MM.1S (cell line): ENCODE results near the gene IL23R.

Experiments
- DNase-seq: peaks from one replicate; pipeline ENCODE4 v3.0.0-alpha.2; 2015
- H2AFZ ChIP-seq: fragments of 300-600 bp; sonication (generic); 2 replicates; pipeline ENCODE4 v1.6.0; 2016; ENCODE audit warnings: antibody characterized with exemption, low read length
- H3F3A ChIP-seq: fragments of 300-600 bp; sonication (generic); 2 replicates; pipeline ENCODE4 v1.6.1; 2016; ENCODE audit warnings: mild to moderate bottlenecking, antibody characterized with exemption, low read length, moderate library complexity, mixed read lengths; ENCODE audit not compliant: insufficient read depth
- H3K27ac ChIP-seq: fragments of 300-600 bp; sonication (generic); 2 replicates; pipeline ENCODE4 v1.5.1; 2016; ENCODE audit warnings: mild to moderate bottlenecking, low read length
- H3K27me3 ChIP-seq: fragments of 300-600 bp; sonication (generic); replicated peaks from 2 replicates; pipeline ENCODE4 v1.6.0; 2016; ENCODE audit warnings: low read length; ENCODE audit not compliant: insufficient read depth
- H3K36me3 ChIP-seq: fragments of 300-600 bp; sonication (generic); replicated peaks from 2 replicates; pipeline ENCODE4 v1.6.1; 2016; ENCODE audit warnings: mild to moderate bottlenecking, low read length, mixed read lengths; ENCODE audit not compliant: insufficient read depth
- H3K4me1 ChIP-seq: fragments of 300-600 bp; sonication (generic); 2 replicates; pipeline ENCODE4 v1.6.1; 2016; ENCODE audit warnings: low read length, mixed read lengths
- H3K4me2 ChIP-seq: fragments of 300-600 bp; sonication (generic); 2 replicates; pipeline ENCODE4 v1.6.0; 2016; ENCODE audit warnings: low read depth, low read length
- H3K4me3 ChIP-seq: fragments of 300-600 bp; sonication (generic); 2 replicates; pipeline ENCODE4 v1.5.1; 2016; ENCODE audit warnings: low read length, mixed read lengths
- H3K79me2 ChIP-seq: fragments of 300-600 bp; sonication (generic); 2 replicates; pipeline ENCODE4 v1.6.1; 2016; ENCODE audit warnings: mixed run types, low read length, mixed read lengths
- H3K9ac ChIP-seq: fragments of 300-600 bp; sonication (generic); 2 replicates; pipeline ENCODE4 v1.6.1; 2016; ENCODE audit warnings: low read length, mixed read lengths
- H3K9me2 ChIP-seq: fragments of 300-600 bp; sonication (generic); replicated peaks from 2 replicates; pipeline ENCODE4 v1.6.1; 2016; ENCODE audit warnings: mild to moderate bottlenecking, low read length, mixed read lengths; ENCODE audit not compliant: insufficient read depth
- H3K9me3 ChIP-seq: fragments of 300-600 bp; sonication (generic); replicated peaks from 2 replicates; pipeline ENCODE4 v1.6.1; 2016; ENCODE audit warnings: mild to moderate bottlenecking, low read length, mixed read lengths; ENCODE audit not compliant: insufficient read depth
- H4K20me1 ChIP-seq: fragments of 300-600 bp; sonication (generic); 2 replicates; pipeline ENCODE4 v1.6.1; 2016; ENCODE audit warnings: mild to moderate bottlenecking, low read length, moderate library complexity, mixed read lengths; ENCODE audit not compliant: insufficient read depth
- EZH2 ChIP-seq: fragments of 300-600 bp; sonication (generic); optimal IDR thresholded peaks from 2 replicates; pipeline ENCODE3; 2017; ENCODE audit warnings: low read depth, mild to moderate bottlenecking, antibody characterized with exemption, low read length, mixed read lengths
- EZH2phosphoT487 ChIP-seq: fragments of 300-600 bp; sonication (generic); IDR thresholded peaks from 2 replicates; pipeline ENCODE4 v1.6.1; 2018; ENCODE audit warnings: antibody characterized with exemption, low read length
- TF ChIP-seq, protein P1 (sequence below): fragments of 300-600 bp; sonication (generic); IDR thresholded peaks from 2 replicates; pipeline ENCODE4 v1.5.1; 2016; ENCODE audit warnings: antibody characterized with exemption, low read length, mixed read lengths

The IL23R gene

DNA sequence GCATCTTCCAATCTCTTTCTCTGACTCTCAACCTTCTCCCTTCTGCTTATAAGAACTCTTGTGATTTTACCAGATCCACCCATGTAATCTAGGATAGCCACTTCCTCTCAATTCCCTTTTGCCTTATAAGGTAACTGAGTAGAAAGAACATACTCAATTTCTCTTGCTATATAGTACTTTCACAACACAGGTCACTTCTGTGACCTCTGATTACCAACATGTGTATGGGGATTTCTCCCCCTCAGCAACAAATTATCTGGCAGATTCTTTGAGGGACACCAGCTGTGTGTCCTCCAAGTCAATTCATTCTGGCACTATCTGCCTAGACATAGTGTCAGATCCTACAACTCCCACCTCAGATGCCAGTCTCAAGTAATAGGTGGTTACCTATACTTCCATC lies 62.5 kb downstream of the IL23R start:
- Histone ChIP-seq H3K4me2 (no peak overlapping the region), H4K20me1 (no peaks in the 10 kb centered on the region), H3K9me3 (no peaks in the 10 kb centered on the region), H3K36me3 (no peaks in the 10 kb centered on the region), H3F3A (no peaks in the 10 kb centered on the region), H3K4me3 (no peak overlapping the region), H3K9ac (no peak overlapping the region), H3K27ac (no peak overlapping the region), H3K79me2 (no peaks in the 10 kb centered on the region), H3K9me2 (no peaks in the 10 kb centered on the region), H3K27me3 (no peaks in the 10 kb centered on the region), H3K4me1 (no peaks in the 10 kb centered on the region), H2AFZ (no peak overlapping the region)
- TF ChIP-seq EZH2: no peak
- TF ChIP-seq EZH2phosphoT487: no peak
- TF ChIP-seq, protein P1, sequence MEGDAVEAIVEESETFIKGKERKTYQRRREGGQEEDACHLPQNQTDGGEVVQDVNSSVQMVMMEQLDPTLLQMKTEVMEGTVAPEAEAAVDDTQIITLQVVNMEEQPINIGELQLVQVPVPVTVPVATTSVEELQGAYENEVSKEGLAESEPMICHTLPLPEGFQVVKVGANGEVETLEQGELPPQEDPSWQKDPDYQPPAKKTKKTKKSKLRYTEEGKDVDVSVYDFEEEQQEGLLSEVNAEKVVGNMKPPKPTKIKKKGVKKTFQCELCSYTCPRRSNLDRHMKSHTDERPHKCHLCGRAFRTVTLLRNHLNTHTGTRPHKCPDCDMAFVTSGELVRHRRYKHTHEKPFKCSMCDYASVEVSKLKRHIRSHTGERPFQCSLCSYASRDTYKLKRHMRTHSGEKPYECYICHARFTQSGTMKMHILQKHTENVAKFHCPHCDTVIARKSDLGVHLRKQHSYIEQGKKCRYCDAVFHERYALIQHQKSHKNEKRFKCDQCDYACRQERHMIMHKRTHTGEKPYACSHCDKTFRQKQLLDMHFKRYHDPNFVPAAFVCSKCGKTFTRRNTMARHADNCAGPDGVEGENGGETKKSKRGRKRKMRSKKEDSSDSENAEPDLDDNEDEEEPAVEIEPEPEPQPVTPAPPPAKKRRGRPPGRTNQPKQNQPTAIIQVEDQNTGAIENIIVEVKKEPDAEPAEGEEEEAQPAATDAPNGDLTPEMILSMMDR: no peak
- no peak for DNase-seq

DNA sequence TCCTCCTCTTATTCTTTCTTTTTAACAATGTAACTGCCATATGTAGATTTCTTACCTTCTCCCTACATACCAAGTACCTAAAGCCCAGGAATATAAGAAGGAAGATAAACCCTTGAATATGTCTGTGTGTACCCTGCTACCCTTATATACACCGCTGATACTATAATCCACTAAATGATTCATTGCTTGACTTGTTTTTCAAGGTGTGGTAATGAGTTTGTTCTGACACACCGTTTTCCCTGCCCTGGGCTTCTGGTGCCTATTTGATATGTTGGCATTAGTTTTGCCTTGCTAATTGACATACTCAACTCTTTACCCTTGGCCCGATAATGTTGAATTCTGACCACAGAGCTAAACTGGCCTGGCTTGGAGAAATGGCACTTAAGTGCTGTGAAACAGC lies 64.3 kb downstream of the IL23R start:
- no peak for DNase-seq
- H3K79me2 ChIP-seq: no peaks in the 10 kb centered on the region
- H3K27ac ChIP-seq: no peak overlapping the region
- H3K4me3 ChIP-seq: no peak overlapping the region
- H3K27me3 ChIP-seq: no peaks in the 10 kb centered on the region
- no peak overlapping the region for H2AFZ ChIP-seq
- no peaks in the 10 kb centered on the region for H3K9me2 ChIP-seq
- no peaks in the 10 kb centered on the region for H4K20me1 ChIP-seq
- H3K4me1 ChIP-seq: no peaks in the 10 kb centered on the region
- no peak for TF ChIP-seq EZH2
- no peak for TF ChIP-seq EZH2phosphoT487
- TF ChIP-seq, protein P1: no peak
- no peaks in the 10 kb centered on the region for H3F3A ChIP-seq
- no peaks in the 10 kb centered on the region for H3K9me3 ChIP-seq
- no peak overlapping the region for H3K9ac ChIP-seq
- H3K4me2 ChIP-seq: no peak overlapping the region
- H3K36me3 ChIP-seq: no peaks in the 10 kb centered on the region

DNA sequence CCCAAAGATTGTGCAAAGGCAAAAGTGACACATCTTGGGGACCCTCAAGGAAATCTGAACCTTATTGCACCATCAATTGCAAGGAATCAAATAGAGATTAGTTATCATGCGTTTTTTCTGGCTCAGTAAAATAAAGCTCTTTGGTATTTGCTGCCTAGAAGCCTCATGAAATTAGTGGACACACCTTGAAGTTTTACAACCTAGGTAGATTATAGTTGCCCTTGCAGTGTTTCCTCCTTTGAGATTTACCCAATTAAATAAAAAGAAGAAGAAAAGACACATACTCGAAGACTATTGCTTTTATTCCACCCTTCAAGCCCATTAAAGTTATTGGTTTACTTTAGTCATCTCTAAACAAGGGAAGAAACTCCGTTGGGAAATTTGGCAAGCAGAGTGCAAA lies 70.0 kb downstream of the IL23R start:
- H2AFZ ChIP-seq: no peak overlapping the region
- H3K9me3 ChIP-seq: no peaks in the 10 kb centered on the region
- H3K36me3 ChIP-seq: no peaks in the 10 kb centered on the region
- no peaks in the 10 kb centered on the region for H3K79me2 ChIP-seq
- TF ChIP-seq, protein P1: no peak
- no peak for TF ChIP-seq EZH2phosphoT487
- no peak for TF ChIP-seq EZH2
- no peak for DNase-seq
- H4K20me1 ChIP-seq: no peaks in the 10 kb centered on the region
- no peak overlapping the region for H3K27ac ChIP-seq
- H3K9ac ChIP-seq: no peak overlapping the region
- H3K27me3 ChIP-seq: no peaks in the 10 kb centered on the region
- H3K4me3 ChIP-seq: no peak overlapping the region
- no peaks in the 10 kb centered on the region for H3K4me1 ChIP-seq
- H3F3A ChIP-seq: no peaks in the 10 kb centered on the region
- no peak overlapping the region for H3K4me2 ChIP-seq
- H3K9me2 ChIP-seq: no peaks in the 10 kb centered on the region
